ENCODE measurements around the gene KIF3B. TPM values are rescaled to one million over a fixed set of nuclear protein-coding genes. Genes with fewer than 3 reads are reported as not detected.

Gene KIF3B
- total and polyA plus RNA-seq, 2 of the 13 experiments (the other 11 are each of a cell fraction or from before 2014, with no cell fraction given), result 23.6 to 28.8 TPM

DNA sequence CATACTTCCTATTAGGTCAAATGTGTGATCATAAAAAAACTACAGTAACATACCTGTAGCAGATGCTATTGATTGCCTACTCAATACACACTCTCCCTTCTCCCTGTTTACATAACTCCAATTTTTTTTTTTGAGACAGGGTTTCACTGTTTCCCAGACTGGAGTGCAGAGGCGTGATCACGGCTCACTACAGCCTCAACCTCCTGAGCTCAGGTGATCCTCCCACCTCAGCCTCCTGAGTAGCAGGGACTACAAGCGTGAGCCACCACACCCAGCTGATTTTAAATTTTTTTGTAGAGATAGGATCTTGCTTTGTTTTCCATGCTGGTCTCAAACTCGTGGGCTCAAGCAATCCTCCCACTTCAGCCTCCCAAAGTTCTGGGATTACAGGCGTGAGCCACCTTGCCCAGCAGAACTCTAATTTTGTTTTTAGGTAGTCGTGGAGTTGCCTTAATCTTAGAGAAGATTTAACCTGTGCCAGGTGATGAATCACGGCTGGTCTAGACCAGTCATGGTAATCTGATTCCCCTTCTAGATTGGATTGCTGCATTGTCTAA lies 14.0 kb upstream of the KIF3B start (continued):
- TF ChIP-seq PATZ1 (CRISPR knock-in tag; IDR thresholded peaks at IDR 0.05) (no peak; the same call in 1 of the 2 replicates), MLLT10 (CRISPR knock-in tag; IDR thresholded peaks at IDR 0.05) (0 out of 2 replicates have a peak, but pooled peaks have one; percentile 36), SMARCC2 (IDR thresholded peaks at IDR 0.05) (no peak), ZNF317 (CRISPR knock-in tag; IDR thresholded peaks at IDR 0.05) (no peak), TBX3 (IDR thresholded peaks at IDR 0.05; ENCODE audit: borderline replicate concordance) (peak; percentile 42), XRCC5 (optimal IDR thresholded peaks at IDR 0.05; ENCODE audit: low read length) (no peak), ZNF44 (CRISPR knock-in tag; IDR thresholded peaks at IDR 0.05) (no peak), ZNF678 (CRISPR knock-in tag; IDR thresholded peaks at IDR 0.05) (no peak), ZNF570 (CRISPR knock-in tag; IDR thresholded peaks at IDR 0.05; ENCODE audit: borderline replicate concordance) (no peak), DNMT3B (CRISPR knock-in tag; conservative IDR thresholded peaks at IDR 0.05) (no peak), ZNF441 (CRISPR knock-in tag; IDR thresholded peaks at IDR 0.05; ENCODE audit: borderline replicate concordance) (no peak), CREM (IDR thresholded peaks at IDR 0.05) (no peak), CREM (CRISPR knock-in tag; IDR thresholded peaks at IDR 0.05) (no peak), ATAD3A (CRISPR knock-in tag; IDR thresholded peaks at IDR 0.05) (no peak), TCF12 (IDR thresholded peaks at IDR 0.05) (no peak), TCF12 (CRISPR knock-in tag; IDR thresholded peaks at IDR 0.05) (no peak), SMAD1 (CRISPR knock-in tag; IDR thresholded peaks at IDR 0.05; ENCODE audit: borderline replicate concordance, low read depth) (no peak), ZKSCAN8 (CRISPR knock-in tag; IDR thresholded peaks at IDR 0.05; ENCODE audit: borderline replicate concordance) (no peak), KDM5A (IDR thresholded peaks at IDR 0.05; ENCODE audit: borderline replicate concordance, low read length) (no peak), FOXC1 (CRISPR knock-in tag; IDR thresholded peaks at IDR 0.05; ENCODE audit: borderline replicate concordance) (no peak), SNAPC4 (CRISPR knock-in tag; IDR thresholded peaks at IDR 0.05) (no peak)
- TF ChIP-seq, protein P1, sequence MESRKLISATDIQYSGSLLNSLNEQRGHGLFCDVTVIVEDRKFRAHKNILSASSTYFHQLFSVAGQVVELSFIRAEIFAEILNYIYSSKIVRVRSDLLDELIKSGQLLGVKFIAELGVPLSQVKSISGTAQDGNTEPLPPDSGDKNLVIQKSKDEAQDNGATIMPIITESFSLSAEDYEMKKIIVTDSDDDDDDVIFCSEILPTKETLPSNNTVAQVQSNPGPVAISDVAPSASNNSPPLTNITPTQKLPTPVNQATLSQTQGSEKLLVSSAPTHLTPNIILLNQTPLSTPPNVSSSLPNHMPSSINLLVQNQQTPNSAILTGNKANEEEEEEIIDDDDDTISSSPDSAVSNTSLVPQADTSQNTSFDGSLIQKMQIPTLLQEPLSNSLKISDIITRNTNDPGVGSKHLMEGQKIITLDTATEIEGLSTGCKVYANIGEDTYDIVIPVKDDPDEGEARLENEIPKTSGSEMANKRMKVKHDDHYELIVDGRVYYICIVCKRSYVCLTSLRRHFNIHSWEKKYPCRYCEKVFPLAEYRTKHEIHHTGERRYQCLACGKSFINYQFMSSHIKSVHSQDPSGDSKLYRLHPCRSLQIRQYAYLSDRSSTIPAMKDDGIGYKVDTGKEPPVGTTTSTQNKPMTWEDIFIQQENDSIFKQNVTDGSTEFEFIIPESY (CRISPR knock-in tag; IDR thresholded peaks at IDR 0.05), result no peak
- TF ChIP-seq, protein P2, sequence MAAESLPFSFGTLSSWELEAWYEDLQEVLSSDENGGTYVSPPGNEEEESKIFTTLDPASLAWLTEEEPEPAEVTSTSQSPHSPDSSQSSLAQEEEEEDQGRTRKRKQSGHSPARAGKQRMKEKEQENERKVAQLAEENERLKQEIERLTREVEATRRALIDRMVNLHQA (CRISPR knock-in tag; IDR thresholded peaks at IDR 0.05), result no peak
